C4-2B (cell line): ENCODE measurements around the gene ABCG2.

Source experiments
- H3K27ac ChIP-seq: fragments of 450-650 bp; 2 replicates; pipeline ENCODE4 v1.5.1; 2017
- CTCF ChIP-seq: fragments of 450-650 bp; conservative IDR thresholded peaks from 2 replicates; pipeline ENCODE4 v1.5.1; 2017; ENCODE audit warnings: mild to moderate bottlenecking
- ZFX ChIP-seq: fragments of 450-650 bp; IDR thresholded peaks from 2 replicates; pipeline ENCODE4 v1.6.1; 2017

ABCG2 gene

GRCh38 chr4:88158489-88159228 is at the start of gene ABCG2:
Gene ABCG2 (minus strand): TSS chr4:88158639. CDS start chr4:88139995, 18,644 bp downstream.
- TF ChIP-seq CTCF (no peak), ZFX (no peak)
- peak within 1 kb of the TSS; percentile 56 for H3K27ac ChIP-seq

- H3K27ac ChIP-seq = no peak overlapping the region
- no peak for TF ChIP-seq CTCF
- no peak for TF ChIP-seq ZFX
Measured at GRCh38 chr4:88208156-88208555, 49.7 kb upstream of the ABCG2 start.

- TF ChIP-seq CTCF = no peak
- no peak for TF ChIP-seq ZFX
Measured at GRCh38 chr4:88207171-88207570, 48.7 kb upstream of the ABCG2 start.

GRCh38 chr4:88204882-88205281 is 46.4 kb upstream of the ABCG2 start:
- TF ChIP-seq CTCF (peak; percentile 18), ZFX (no peak)
- no peak overlapping the region for H3K27ac ChIP-seq

More at GRCh38 chr4:88207171-88207570, 48.7 kb upstream of the ABCG2 start:
- H3K27ac ChIP-seq = no peak overlapping the region

- TF ChIP-seq CTCF = no peak
- no peak for TF ChIP-seq ZFX
- H3K27ac ChIP-seq = no peak overlapping the region
Measured at GRCh38 chr4:88202443-88202842, 44.0 kb upstream of the ABCG2 start.

- H3K27ac ChIP-seq = no peak overlapping the region
- TF ChIP-seq ZFX (no peak), CTCF (no peak)
Measured at GRCh38 chr4:88200186-88200585, 41.7 kb upstream of the ABCG2 start.

- no peak overlapping the region; the same call in 1 of the 2 replicates for H3K27ac ChIP-seq
- TF ChIP-seq CTCF (no peak), ZFX (no peak)
Measured at GRCh38 chr4:88196523-88197185, 38.2 kb upstream of the ABCG2 start.
